Parathyroid adenoma (tissue), 2 donors: ENCODE data around the gene MRPL18.

Experiments
- H2AFZ ChIP-seq: fragments of 300-600 bp; sonication (generic); one replicate; pipeline ENCODE4 v1.7.0; 2017; ENCODE audit warnings: antibody characterized with exemption, mild to moderate bottlenecking
- H3K27ac ChIP-seq: fragments of 300-600 bp; sonication (generic); one replicate; pipeline ENCODE4 v1.7.0; 2017
- H3K27me3 ChIP-seq: fragments of 300-600 bp; sonication (generic); one replicate; pipeline ENCODE4 v1.7.0; 2017; ENCODE audit warnings: low read length; ENCODE audit not compliant: control insufficient read depth, insufficient read depth
- H3K36me3 ChIP-seq: fragments of 300-600 bp; sonication (generic); one replicate; pipeline ENCODE4 v1.7.0; 2017; ENCODE audit warnings: low read length; ENCODE audit not compliant: control insufficient read depth, insufficient read depth
- H3K4me1 ChIP-seq: fragments of 300-600 bp; sonication (generic); one replicate; pipeline ENCODE4 v1.7.0; 2017; ENCODE audit warnings: control low read depth
- H3K4me2 ChIP-seq: fragments of 300-600 bp; sonication (generic); one replicate; pipeline ENCODE4 v1.7.0; 2017; ENCODE audit warnings: low read length
- H3K4me3 ChIP-seq: fragments of 300-600 bp; sonication (generic); one replicate; pipeline ENCODE4 v1.7.0; 2017; ENCODE audit warnings: low read depth, low read length
- H3K79me2 ChIP-seq: fragments of 300-600 bp; sonication (generic); one replicate; pipeline ENCODE4 v1.7.0; 2017; ENCODE audit warnings: control low read depth
- H3K9ac ChIP-seq: fragments of 300-600 bp; sonication (generic); one replicate; pipeline ENCODE4 v1.7.0; 2017; ENCODE audit warnings: mild to moderate bottlenecking
- H3K9me3 ChIP-seq: fragments of 300-600 bp; sonication (generic); one replicate; pipeline ENCODE4 v1.7.0; 2017; ENCODE audit warnings: low read length; ENCODE audit not compliant: control insufficient read depth
- CTCF ChIP-seq: fragments of 300-600 bp; sonication (generic); IDR thresholded peaks from one replicate; pipeline ENCODE4 v1.7.0; 2017; ENCODE audit warnings: antibody characterized with exemption, mild to moderate bottlenecking
- donor health status: primary hyperparathyroidism.

MRPL18 gene

DNA sequence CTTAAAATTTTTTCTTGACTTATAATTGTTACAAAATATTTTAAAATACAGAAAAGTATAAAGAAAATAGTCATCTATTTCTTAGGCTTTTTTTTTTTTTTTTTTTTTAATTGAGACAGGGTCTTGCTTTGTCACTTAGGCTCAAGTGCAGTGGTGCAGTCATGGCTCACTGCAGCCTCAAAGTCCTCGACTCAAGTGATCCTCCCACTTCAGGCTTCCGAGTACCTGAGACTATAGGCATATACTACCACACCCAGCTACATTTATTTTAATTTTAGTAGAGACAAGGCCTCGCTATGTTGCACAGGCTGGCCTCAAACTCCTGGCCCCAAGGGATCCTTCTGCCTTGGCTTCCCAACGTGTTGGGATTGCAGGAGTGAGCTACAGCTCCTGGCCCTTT, 33.8 kb upstream of the MRPL18 start:
- no peaks in the 10 kb centered on the region for H3K9me3 ChIP-seq
- H3K79me2 ChIP-seq: peaks cover 4% of the 10 kb centered on the region
- H3K27ac ChIP-seq: no peak overlapping the region
- H3K4me1 ChIP-seq: no peaks in the 10 kb centered on the region
- no peak overlapping the region for H2AFZ ChIP-seq
- no peak overlapping the region for H3K4me3 ChIP-seq
- no peaks in the 10 kb centered on the region for H3K27me3 ChIP-seq
- H3K4me2 ChIP-seq: no peak overlapping the region
- H3K36me3 ChIP-seq: no peaks in the 10 kb centered on the region
- H3K9ac ChIP-seq: no peak overlapping the region
- no peak for TF ChIP-seq CTCF

DNA sequence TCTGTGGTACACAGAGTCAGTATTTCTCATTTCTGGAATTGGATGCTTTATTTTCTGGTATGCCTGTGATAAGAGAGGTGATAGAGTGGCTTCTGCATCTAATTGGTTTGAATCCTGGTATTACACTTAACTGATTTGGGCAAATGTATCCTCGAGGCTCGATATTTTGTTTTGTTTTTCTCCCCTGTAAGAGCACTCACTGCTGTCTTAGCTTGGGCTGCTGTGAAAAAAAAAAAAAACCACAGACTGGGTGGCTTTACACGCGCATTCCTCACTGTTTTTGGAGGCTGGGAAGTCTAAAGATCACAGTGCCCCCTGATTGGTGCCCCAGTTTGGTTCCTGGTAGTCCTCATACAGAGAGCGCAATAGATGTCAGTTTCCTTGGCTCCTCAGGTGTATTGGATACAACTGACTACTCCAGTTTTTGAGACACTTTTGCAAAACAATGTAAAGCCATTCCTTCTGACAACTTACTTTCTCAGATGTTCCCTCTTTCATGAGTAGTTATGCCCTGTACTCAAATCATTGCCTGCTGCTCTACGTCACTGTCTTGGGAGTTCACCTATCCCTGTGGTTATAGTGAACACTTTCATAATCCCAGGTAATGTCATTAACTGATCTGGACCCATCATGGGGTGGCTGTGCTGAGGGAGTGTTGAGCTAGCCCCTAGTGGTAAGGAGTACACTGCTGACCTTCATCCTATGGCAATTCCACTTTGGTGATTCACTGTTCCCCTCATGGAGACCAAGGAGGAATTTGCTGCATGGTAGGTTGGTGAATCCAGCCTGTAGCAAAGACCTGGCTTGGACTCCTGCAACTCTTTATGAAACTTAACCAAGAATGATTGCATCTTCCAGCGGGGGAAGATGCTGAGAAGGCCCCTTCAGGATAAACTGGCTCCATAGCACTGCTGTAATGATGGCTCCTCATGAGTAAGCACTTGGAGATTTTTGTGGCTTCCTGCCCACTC, 32.0 kb upstream of the MRPL18 start:
- H3K27me3 ChIP-seq: no peaks in the 10 kb centered on the region
- no peaks in the 10 kb centered on the region for H3K36me3 ChIP-seq
- TF ChIP-seq CTCF: no peak
- H3K4me1 ChIP-seq: peaks cover 3% of the 10 kb centered on the region
- H2AFZ ChIP-seq: no peak overlapping the region
- no peak overlapping the region for H3K4me2 ChIP-seq
- H3K79me2 ChIP-seq: peaks cover 4% of the 10 kb centered on the region
- H3K9me3 ChIP-seq: no peaks in the 10 kb centered on the region
- H3K9ac ChIP-seq: no peak overlapping the region
- no peak overlapping the region for H3K27ac ChIP-seq
- no peak overlapping the region for H3K4me3 ChIP-seq

DNA sequence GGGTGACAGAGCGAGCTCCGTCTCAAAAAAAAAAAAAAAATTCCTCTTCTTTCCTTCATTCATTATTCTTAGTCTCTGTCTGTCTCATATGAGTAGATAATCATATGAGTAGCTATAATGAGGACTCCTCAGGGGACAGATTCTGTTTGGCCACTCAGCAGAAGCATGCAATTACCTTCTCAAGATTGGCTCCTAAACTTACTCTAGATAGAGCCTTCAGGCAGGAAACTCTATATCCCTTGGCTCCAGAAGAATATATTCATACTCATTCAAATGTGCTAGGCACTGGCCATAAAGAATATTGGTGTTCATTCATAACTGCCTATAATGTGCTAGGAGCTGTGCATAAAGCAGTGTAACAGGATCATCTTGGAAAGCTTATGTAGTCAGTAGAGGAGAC, 30.6 kb upstream of the MRPL18 start:
- TF ChIP-seq CTCF: no peak

DNA sequence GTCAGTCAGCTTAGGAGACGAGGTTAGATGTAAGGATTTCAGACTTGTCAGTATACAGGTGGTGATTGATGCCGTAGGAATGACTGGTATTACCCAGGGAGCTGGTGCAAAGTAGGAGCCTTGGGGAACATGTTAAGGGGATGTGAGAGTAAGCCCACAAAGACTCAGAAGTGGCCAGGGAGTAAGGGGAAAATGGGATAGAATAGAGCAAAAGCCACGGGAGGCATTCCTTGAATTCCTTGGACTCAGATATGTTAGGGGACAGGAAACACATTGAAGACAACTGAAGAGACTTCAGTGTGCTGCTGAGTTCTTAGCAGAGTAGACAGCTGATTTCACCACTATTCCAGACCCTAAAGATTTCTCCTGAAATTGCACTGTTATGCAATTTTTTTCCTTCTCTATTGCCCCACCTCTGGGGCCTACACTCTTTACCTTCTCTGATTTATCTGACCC, 29.6 kb upstream of the MRPL18 start:
- H3K4me2 ChIP-seq: no peak overlapping the region
- peak overlapping the region; percentile 92 for H3K27ac ChIP-seq
- no peak for TF ChIP-seq CTCF
- peaks cover 4% of the 10 kb centered on the region for H3K79me2 ChIP-seq
- no peak overlapping the region for H3K9ac ChIP-seq
- H3K4me3 ChIP-seq: no peak overlapping the region
- no peaks in the 10 kb centered on the region for H3K36me3 ChIP-seq
- H2AFZ ChIP-seq: no peak overlapping the region
- H3K27me3 ChIP-seq: no peaks in the 10 kb centered on the region
- no peaks in the 10 kb centered on the region for H3K9me3 ChIP-seq
- peaks cover 3% of the 10 kb centered on the region for H3K4me1 ChIP-seq

More for the DNA sequence above, 30.6 kb upstream of the MRPL18 start:
- Histone ChIP-seq H3K4me3 (no peak overlapping the region), H3K79me2 (peaks cover 4% of the 10 kb centered on the region), H3K4me2 (no peak overlapping the region), H3K4me1 (peaks cover 3% of the 10 kb centered on the region), H2AFZ (no peak overlapping the region), H3K27me3 (no peaks in the 10 kb centered on the region), H3K9ac (no peak overlapping the region), H3K36me3 (no peaks in the 10 kb centered on the region), H3K27ac (no peak overlapping the region), H3K9me3 (no peaks in the 10 kb centered on the region)
